H9 (cell line): ENCODE measurements around the gene AHNAK. TPM values are rescaled to one million over a fixed set of nuclear protein-coding genes. Genes with fewer than 3 reads are reported as not detected.
A peak's percentile ranks its signal among the peaks of the same experiment; 100 is the strongest.

Experiments
- DNase-seq: peaks from one replicate; pipeline ENCODE4 v3.0.0-alpha.2; 2017
- H2AFZ ChIP-seq: one replicate; pipeline ENCODE4 v1.6.1; 2013; ENCODE audit warnings: mild to moderate bottlenecking, low read length, control low read depth, moderate library complexity
- H2AK5ac ChIP-seq: 2 replicates; pipeline ENCODE4 v1.6.1; 2013; ENCODE audit warnings: low read length, control low read depth, mixed read lengths; ENCODE audit not compliant: insufficient read length
- H2BK120ac ChIP-seq: one replicate; pipeline ENCODE4 v1.6.1; 2013; ENCODE audit warnings: low read depth, mild to moderate bottlenecking, low read length, control low read depth, inconsistent platforms; ENCODE audit not compliant: poor library complexity, severe bottlenecking
- H2BK12ac ChIP-seq: 2 replicates; pipeline ENCODE4 v1.6.1; 2013; ENCODE audit warnings: low read length, control low read depth, mixed read lengths, low read depth; ENCODE audit not compliant: insufficient read length
- H2BK15ac ChIP-seq: 2 replicates; pipeline ENCODE4 v1.6.1; 2013; ENCODE audit warnings: low read depth, low read length, control low read depth
- H2BK20ac ChIP-seq: one replicate; pipeline ENCODE4 v1.6.1; 2013; ENCODE audit warnings: low read depth, mild to moderate bottlenecking, low read length, control low read depth, inconsistent platforms; ENCODE audit not compliant: poor library complexity, severe bottlenecking
- H2BK5ac ChIP-seq: 2 replicates; pipeline ENCODE4 v1.6.1; 2013; ENCODE audit warnings: low read length, control low read depth, mixed read lengths; ENCODE audit not compliant: insufficient read length
- H3K14ac ChIP-seq: 2 replicates; pipeline ENCODE4 v1.6.1; 2013; ENCODE audit warnings: low read length, control low read depth; ENCODE audit not compliant: insufficient read depth
- H3K18ac ChIP-seq: 2 replicates; pipeline ENCODE4 v1.6.1; 2013; ENCODE audit warnings: low read depth, mild to moderate bottlenecking, mixed read lengths, low read length, control low read depth; ENCODE audit not compliant: insufficient read length
- H3K23ac ChIP-seq: 2 replicates; pipeline ENCODE4 v1.6.1; 2013; ENCODE audit warnings: low read length, control low read depth, mixed read lengths, low read depth; ENCODE audit not compliant: insufficient read length
- H3K23me2 ChIP-seq: 2 replicates; pipeline ENCODE4 v1.6.1; 2013; ENCODE audit warnings: low read depth, mild to moderate bottlenecking, mixed read lengths, low read length, control low read depth; ENCODE audit not compliant: insufficient read length, poor library complexity, severe bottlenecking
- H3K27ac ChIP-seq: 2 replicates; pipeline ENCODE4 v1.5.1; 2013; ENCODE audit warnings: low read length, control low read depth, mixed read lengths, low read depth; ENCODE audit not compliant: insufficient read length
- H3K27me3 ChIP-seq: 2 replicates; pipeline ENCODE4 v1.6.1; 2013; ENCODE audit warnings: low read length, control low read depth, inconsistent platforms; ENCODE audit not compliant: insufficient read depth
- H3K4ac ChIP-seq: 2 replicates; pipeline ENCODE4 v1.6.1; 2013; ENCODE audit warnings: low read depth, mild to moderate bottlenecking, control low read depth, inconsistent platforms, low read length, moderate library complexity
- H3K4me1 ChIP-seq: 2 replicates; pipeline ENCODE4 v1.6.1; 2013; ENCODE audit warnings: low read length, control low read depth, inconsistent platforms; ENCODE audit not compliant: insufficient read depth
- H3K4me2 ChIP-seq: 2 replicates; pipeline ENCODE4 v1.6.1; 2013; ENCODE audit warnings: low read length, control low read depth, mixed read lengths; ENCODE audit not compliant: insufficient read length, insufficient read depth
- H3K56ac ChIP-seq: 2 replicates; pipeline ENCODE4 v1.6.1; 2013; ENCODE audit warnings: low read depth, mild to moderate bottlenecking, mixed read lengths, low read length, control low read depth; ENCODE audit not compliant: insufficient read length
- H3K79me1 ChIP-seq: 2 replicates; pipeline ENCODE4 v1.6.1; 2013; ENCODE audit warnings: low read depth, mild to moderate bottlenecking, moderate library complexity, low read length, control low read depth, inconsistent platforms; ENCODE audit not compliant: insufficient read depth, poor library complexity, severe bottlenecking
- H3K79me2 ChIP-seq: 2 replicates; pipeline ENCODE4 v1.6.1; 2013; ENCODE audit warnings: low read length, control low read depth, inconsistent platforms; ENCODE audit not compliant: insufficient read depth
- H3K9ac ChIP-seq: 2 replicates; pipeline ENCODE4 v1.6.1; 2013; ENCODE audit warnings: low read length, control low read depth, mixed read lengths; ENCODE audit not compliant: insufficient read length; ENCODE audit errors: extremely low read depth
- H3K9me3 ChIP-seq: one replicate; pipeline ENCODE4 v1.6.1; 2013; ENCODE audit warnings: low read depth, low read length, inconsistent platforms; ENCODE audit not compliant: control insufficient read depth
- H3T11ph ChIP-seq: one replicate; pipeline ENCODE4 v1.6.1; 2013; ENCODE audit warnings: mild to moderate bottlenecking, low read length, control low read depth, inconsistent platforms
- H4K20me1 ChIP-seq: one replicate; pipeline ENCODE4 v1.6.1; 2013; ENCODE audit not compliant: control insufficient read depth, insufficient read length, insufficient read depth
- H4K5ac ChIP-seq: 2 replicates; pipeline ENCODE4 v1.6.1; 2013; ENCODE audit warnings: low read depth, mild to moderate bottlenecking, mixed read lengths, low read length, control low read depth; ENCODE audit not compliant: insufficient read length
- H4K8ac ChIP-seq: replicated peaks from 2 replicates; pipeline ENCODE4 v1.6.1; 2013; ENCODE audit warnings: low read length, control low read depth, mixed read lengths, low read depth; ENCODE audit not compliant: insufficient read length
- H4K91ac ChIP-seq: 2 replicates; pipeline ENCODE4 v1.6.1; 2013; ENCODE audit warnings: low read depth, mild to moderate bottlenecking, moderate library complexity, mixed read lengths, low read length, control low read depth; ENCODE audit not compliant: insufficient read length
- H3K27ac Mint-ChIP-seq, 3 experiments: 2 replicates in 2 of 3; 3 replicates in 1 of 3; pipeline ENCODE4 v1.8.0; 2020 to 2021; ENCODE audit warnings: mixed read lengths in 3 of 3, mild to moderate bottlenecking in 1 of 3, moderate library complexity in 1 of 3
- H3K27me3 Mint-ChIP-seq: 2 replicates; pipeline ENCODE4 v1.8.0; 2021; ENCODE audit warnings: low read depth, mild to moderate bottlenecking, moderate library complexity, mixed read lengths
- H3K36me3 Mint-ChIP-seq, 3 experiments: 2 replicates in 2 of 3; 3 replicates in 1 of 3; pipeline ENCODE4 v1.8.0; 2020 to 2021; ENCODE audit warnings: low read depth in 3 of 3, mixed read lengths in 3 of 3; ENCODE audit not compliant: insufficient read depth in 1 of 3
- H3K4me1 Mint-ChIP-seq, 2 experiments: 2 replicates each; pipeline ENCODE4 v1.8.0; 2020; ENCODE audit warnings: mixed read lengths in 2 of 2
- H3K4me3 Mint-ChIP-seq, 2 experiments: 2 replicates in 1 of 2; 3 replicates in 1 of 2; pipeline ENCODE4 v1.8.0; 2020 to 2021; ENCODE audit warnings: mild to moderate bottlenecking in 2 of 2, mixed read lengths in 2 of 2, moderate library complexity in 1 of 2
- H3K9me3 Mint-ChIP-seq, 2 experiments: 2 replicates in 1 of 2; 3 replicates in 1 of 2; pipeline ENCODE4 v1.8.0; 2020; ENCODE audit warnings: mild to moderate bottlenecking in 2 of 2, mixed read lengths in 2 of 2, moderate library complexity in 1 of 2
- CTCF ChIP-seq: fragments of 200-600 bp; sonication (generic); conservative IDR thresholded peaks from 3 replicates; pipeline ENCODE4 v1.8.0; 2021; ENCODE audit warnings: antibody characterized with exemption, mild to moderate bottlenecking
- WGBS: extraction: QIAGEN DNeasy Blood & Tissue Kit; methylation state at CpG from one replicate; pipeline ENCODE4 v1.1.7; 2013; ENCODE audit warnings: missing lambda C conversion rate, low lambda C conversion rate, mixed read lengths; ENCODE audit not compliant: insufficient read length; ENCODE audit errors: extremely low coverage; 5-methylcytosine and 5-hydroxymethylcytosine counted together
- total RNA-seq: library from RNA; stranded (reverse); gene quantifications from 2 replicates; pipeline ENCODE4 v1.2.1, GENCODE V29; 2021

The AHNAK gene
- total RNA-seq, 1 experiment from 2014 or later = 15.2 TPM

GRCh38 chr11:62575156-62575555 lies 28.6 kb upstream of the AHNAK start:
- H3K79me1 ChIP-seq = peaks cover 8% of the 10 kb centered on the region
- Mint-ChIP-seq H3K27me3 (no peaks in the 10 kb centered on the region), H3K36me3 (peaks cover 37 to 68% (median 61%) of the 10 kb centered on the region in 3 experiments), H3K9me3 (no peaks in the 10 kb centered on the region), H3K27ac (peak overlapping the region in 1 of 3 experiments; percentile 88; a peak in 1 of 7 replicates), H3K4me1 (peaks cover 34 to 38% of the 10 kb centered on the region in 2 experiments), H3K4me3 (peak overlapping the region; percentile 99 to 100)
- no peak overlapping the region for H3K56ac ChIP-seq
- TF ChIP-seq CTCF = no peak
- H3K79me2 ChIP-seq = peaks cover 12% of the 10 kb centered on the region; the same call in 1 of the 2 replicates
- H2BK120ac ChIP-seq = no peak overlapping the region
- H3K27ac ChIP-seq = no peak overlapping the region
- no peaks in the 10 kb centered on the region for H3K27me3 ChIP-seq
- no peak overlapping the region for H3T11ph ChIP-seq
- no peaks in the 10 kb centered on the region for H3K4me1 ChIP-seq
- no peak for DNase-seq
- H3K14ac ChIP-seq = no peak overlapping the region; the same call in 1 of the 2 replicates
- H4K91ac ChIP-seq = no peak overlapping the region
- H2BK12ac ChIP-seq = no peak overlapping the region
- no peaks in the 10 kb centered on the region for H4K20me1 ChIP-seq
- H2AFZ ChIP-seq = no peak overlapping the region
- H2BK20ac ChIP-seq = no peak overlapping the region
- H3K23ac ChIP-seq = no peak overlapping the region
- peaks cover 13% of the 10 kb centered on the region for H3K23me2 ChIP-seq
- peak overlapping the region; percentile 91 for H3K9ac ChIP-seq
- no CpG with 5 or more reads among the region's 17 CpGs for WGBS
- H2BK5ac ChIP-seq = no peak overlapping the region
- H2AK5ac ChIP-seq = no peak overlapping the region
- no peak overlapping the region for H3K4ac ChIP-seq
- H3K18ac ChIP-seq = no peak overlapping the region
- H4K5ac ChIP-seq = no peak overlapping the region
- H3K9me3 ChIP-seq = no peaks in the 10 kb centered on the region
- H3K4me2 ChIP-seq = peak overlapping the region; percentile 98
- H4K8ac ChIP-seq = no peak overlapping the region
- no peak overlapping the region for H2BK15ac ChIP-seq
